BE2C (cell line): ENCODE results near the gene TMEM185A.
"Not testable (repeated sequence)": the region's sequence is repeated elsewhere in the genome, so short reads cannot be mapped to it uniquely, and the experiment has no call there.

Experiments
- DNase-seq: peaks from one replicate; pipeline ENCODE4 v3.0.0-alpha.2; 2020
- H3K27me3 ChIP-seq: fragments of 250-450 bp; sonication (Bioruptor Pico); 2 replicates; pipeline ENCODE4 v1.5.1; 2020; ENCODE audit warnings: mild to moderate bottlenecking
- H3K36me3 ChIP-seq: fragments of 250-450 bp; sonication (Bioruptor Pico); 2 replicates; pipeline ENCODE4 v1.5.1; 2020; ENCODE audit warnings: mild to moderate bottlenecking
- H3K4me1 ChIP-seq: fragments of 250-450 bp; sonication (Bioruptor Pico); 2 replicates; pipeline ENCODE4 v1.5.1; 2020
- H3K4me3 ChIP-seq: 2 replicates; pipeline ENCODE4 v1.5.1; 2011; ENCODE audit warnings: low read depth, low read length
- H3K9me3 ChIP-seq: fragments of 250-450 bp; sonication (Bioruptor Pico); 2 replicates; pipeline ENCODE4 v1.5.1; 2020
- CTCF ChIP-seq: IDR thresholded peaks from 2 replicates; pipeline ENCODE4 v1.5.1; 2012; ENCODE audit warnings: mild to moderate bottlenecking, low read depth, low read length

Gene TMEM185A

GRCh38 chrX:149628280-149628679, 3.3 kb downstream of the TMEM185A start:
- no peak for DNase-seq
- Histone ChIP-seq H3K4me1 (no peaks in the 10 kb centered on the region), H3K9me3 (no peaks in the 10 kb centered on the region), H3K27me3 (no peaks in the 10 kb centered on the region), H3K4me3 (no peak overlapping the region), H3K36me3 (no peaks in the 10 kb centered on the region)
- no peak for TF ChIP-seq CTCF

GRCh38 chrX:149626829-149627228, 4.8 kb downstream of the TMEM185A start:
- DNase-seq, H3K4me1 ChIP-seq, H3K36me3 ChIP-seq, H3K27me3 ChIP-seq, H3K4me3 ChIP-seq, H3K9me3 ChIP-seq: not testable (repeated sequence)

GRCh38 chrX:149619662-149620061, 11.9 kb downstream of the TMEM185A start:
- not testable (repeated sequence) for H3K36me3 ChIP-seq, H3K4me1 ChIP-seq, DNase-seq, H3K4me3 ChIP-seq, H3K27me3 ChIP-seq, H3K9me3 ChIP-seq

GRCh38 chrX:149618871-149619270, 12.7 kb downstream of the TMEM185A start:
- no peak overlapping the region for H3K4me3 ChIP-seq
- no peak for DNase-seq

GRCh38 chrX:149611623-149612175, 19.9 kb downstream of the TMEM185A start:
- H3K4me1 ChIP-seq: no peaks in the 10 kb centered on the region
- H3K9me3 ChIP-seq: no peaks in the 10 kb centered on the region
- no peak for DNase-seq
- no peaks in the 10 kb centered on the region for H3K36me3 ChIP-seq
- TF ChIP-seq CTCF: no peak
- H3K27me3 ChIP-seq: no peaks in the 10 kb centered on the region
- no peak overlapping the region for H3K4me3 ChIP-seq

More at GRCh38 chrX:149618871-149619270, 12.7 kb downstream of the TMEM185A start:
- no peaks in the 10 kb centered on the region for H3K27me3 ChIP-seq
- H3K4me1 ChIP-seq: no peaks in the 10 kb centered on the region
- H3K9me3 ChIP-seq: no peaks in the 10 kb centered on the region
- no peaks in the 10 kb centered on the region for H3K36me3 ChIP-seq
- no peak for TF ChIP-seq CTCF

GRCh38 chrX:149610511-149610910, 21.1 kb downstream of the TMEM185A start:
- no peak overlapping the region for H3K4me3 ChIP-seq
- DNase-seq: no peak
- no peaks in the 10 kb centered on the region for H3K4me1 ChIP-seq
- TF ChIP-seq CTCF: no peak
- no peaks in the 10 kb centered on the region for H3K27me3 ChIP-seq
- H3K9me3 ChIP-seq: no peaks in the 10 kb centered on the region
- H3K36me3 ChIP-seq: no peaks in the 10 kb centered on the region

- no peak for TF ChIP-seq CTCF
Observed at GRCh38 chrX:149607699-149608098, 23.9 kb downstream of the TMEM185A start.

GRCh38 chrX:149605248-149605885, 26.2 kb downstream of the TMEM185A start:
- not testable (repeated sequence) for DNase-seq, H3K9me3 ChIP-seq, H3K36me3 ChIP-seq

More at GRCh38 chrX:149607699-149608098, 23.9 kb downstream of the TMEM185A start:
- Histone ChIP-seq H3K4me3 (no peak overlapping the region), H3K36me3 (no peaks in the 10 kb centered on the region), H3K27me3 (no peaks in the 10 kb centered on the region), H3K9me3 (no peaks in the 10 kb centered on the region), H3K4me1 (no peaks in the 10 kb centered on the region)
- DNase-seq: no peak

GRCh38 chrX:149598603-149599002, 33.0 kb downstream of the TMEM185A start:
- H3K27me3 ChIP-seq, H3K9me3 ChIP-seq, DNase-seq, H3K4me1 ChIP-seq, H3K36me3 ChIP-seq, H3K4me3 ChIP-seq: not testable (repeated sequence)

More at GRCh38 chrX:149605248-149605885, 26.2 kb downstream of the TMEM185A start:
- H3K4me3 ChIP-seq, H3K4me1 ChIP-seq, H3K27me3 ChIP-seq: not testable (repeated sequence)

GRCh38 chrX:149595943-149596342, 35.6 kb downstream of the TMEM185A start:
- H3K4me3 ChIP-seq, H3K4me1 ChIP-seq, H3K36me3 ChIP-seq, H3K27me3 ChIP-seq, H3K9me3 ChIP-seq, DNase-seq: not testable (repeated sequence)

- H3K9me3 ChIP-seq, H3K27me3 ChIP-seq, H3K4me3 ChIP-seq, H3K4me1 ChIP-seq, DNase-seq, H3K36me3 ChIP-seq: not testable (repeated sequence)
Observed at GRCh38 chrX:149595214-149595613, 36.4 kb downstream of the TMEM185A start, which contains the start of gene HSFX2. Gene HSFX2 (minus strand): TSS chrX:149595314. CDS start chrX:149594700, 614 bp downstream.
